GM12878 (cell line): ENCODE measurements around the gene ANKRD44. TPM values are rescaled to one million over a fixed set of nuclear protein-coding genes. Genes with fewer than 3 reads are reported as not detected.

Experiments used
- BMI1 ChIP-seq: fragments of 450-650 bp; IDR thresholded peaks from 2 replicates; pipeline ENCODE4 v1.6.1; 2016; ENCODE audit warnings: mild to moderate bottlenecking, moderate library complexity, borderline replicate concordance
- CEBPZ ChIP-seq: fragments of 150-350 bp; IDR thresholded peaks from 2 replicates; pipeline ENCODE4 v1.6.1; 2016; ENCODE audit warnings: low read depth, low read length
- CHD2 ChIP-seq: IDR thresholded peaks from 2 replicates; pipeline ENCODE4 v1.6.1; 2011; ENCODE audit warnings: low read depth, low read length, improper control_type of control experiment, borderline replicate concordance
- CUX1 ChIP-seq: IDR thresholded peaks from 2 replicates; pipeline ENCODE4 v1.6.1; 2012; ENCODE audit warnings: improper control_type of control experiment, low read depth, low read length; ENCODE audit not compliant: insufficient replicate concordance
- ESRRA ChIP-seq: IDR thresholded peaks from 2 replicates; pipeline ENCODE4 v1.6.1; 2012; ENCODE audit warnings: mild to moderate bottlenecking, low read length, improper control_type of control experiment
- FOXK2 ChIP-seq: fragments of 450-650 bp; IDR thresholded peaks from 2 replicates; pipeline ENCODE4 v1.6.1; 2017; ENCODE audit warnings: mild to moderate bottlenecking, moderate library complexity
- FOXM1 ChIP-seq: IDR thresholded peaks from 2 replicates; pipeline ENCODE4 v1.6.1; 2012; ENCODE audit warnings: low read depth, mild to moderate bottlenecking, inconsistent platforms, low read length, moderate library complexity
- GATAD2B ChIP-seq: fragments of 450-650 bp; conservative IDR thresholded peaks from 2 replicates; pipeline ENCODE4 v1.6.1; 2017; ENCODE audit warnings: low read depth, mild to moderate bottlenecking, moderate library complexity
- HCFC1 ChIP-seq: fragments of 150-350 bp; IDR thresholded peaks from 2 replicates; pipeline ENCODE4 v1.6.1; 2014; ENCODE audit warnings: low read length
- HDAC6 ChIP-seq: fragments of 200-600 bp; sonication (generic); IDR thresholded peaks from one replicate; pipeline ENCODE4 v1.8.0; 2017; ENCODE audit warnings: antibody characterized with exemption; ENCODE audit not compliant: unreplicated experiment
- IRF4 ChIP-seq: IDR thresholded peaks from 2 replicates; pipeline ENCODE4 v1.6.1; 2011; ENCODE audit warnings: low read depth, low read length
- LARP7 ChIP-seq: fragments of 450-650 bp; IDR thresholded peaks from 2 replicates; pipeline ENCODE4 v1.6.1; 2017; ENCODE audit warnings: mild to moderate bottlenecking
- POLR2AphosphoS5 ChIP-seq: IDR thresholded peaks from 2 replicates; pipeline ENCODE4 v1.6.1; 2011; ENCODE audit warnings: mild to moderate bottlenecking, low read length, inconsistent platforms
- RELA ChIP-seq: fragments of 450-650 bp; IDR thresholded peaks from 2 replicates; pipeline ENCODE4 v1.8.0; 2014; ENCODE audit warnings: borderline replicate concordance; ENCODE audit not compliant: partially characterized antibody
- SPI1 ChIP-seq: IDR thresholded peaks from 2 replicates; pipeline ENCODE4 v1.6.1; 2011; ENCODE audit warnings: low read depth, mild to moderate bottlenecking, low read length, moderate library complexity, borderline replicate concordance; ENCODE audit not compliant: insufficient read depth
- YBX1 ChIP-seq: fragments of 450-650 bp; IDR thresholded peaks from 2 replicates; pipeline ENCODE4 v1.6.1; 2016; ENCODE audit warnings: antibody characterized with exemption
- ZNF207 ChIP-seq: fragments of 450-650 bp; IDR thresholded peaks from 2 replicates; pipeline ENCODE4 v1.6.1; 2014; ENCODE audit warnings: antibody characterized with exemption, mild to moderate bottlenecking, borderline replicate concordance
- ZNF217 ChIP-seq: fragments of 450-650 bp; IDR thresholded peaks from 2 replicates; pipeline ENCODE4 v1.6.1; 2017; ENCODE audit warnings: antibody characterized with exemption, mild to moderate bottlenecking
- ZNF687 ChIP-seq: fragments of 450-650 bp; IDR thresholded peaks from 2 replicates; pipeline ENCODE4 v1.6.1; 2017; ENCODE audit warnings: mild to moderate bottlenecking, moderate library complexity
- ZSCAN29 ChIP-seq: fragments of 450-650 bp; IDR thresholded peaks from 2 replicates; pipeline ENCODE4 v1.6.1; 2017; ENCODE audit warnings: mild to moderate bottlenecking, moderate library complexity
- polyA plus RNA-seq, 11 experiments: library from polyadenylated mRNA; depleted of rRNA in 4 of 11; unstranded in 6 of 11; stranded (reverse) in 5 of 11; fragments of >200 nt; fragmentation: Nextera tagmentation in 4 of 11; fragmentation: Illumina TruSeq in 1 of 11; extraction: Ambion mirVana in 4 of 11; extraction: Trizol in 1 of 11; gene quantifications; 1 replicate in 1 of 11; 2 replicates in 10 of 11; pipeline versions ENCODE4 v1.2.1 to v1.2.3, GENCODE V29; 2011 to 2016; ENCODE audit warnings: inconsistent platforms in 2 of 11, missing spikeins in 2 of 11, low read depth in 1 of 11
- total RNA-seq, 4 experiments: library from RNA; depleted of rRNA in 3 of 4; stranded (reverse); fragments of >200 nt in 3 of 4; fragmentation: Illumina TruSeq in 1 of 4; extraction: Trizol in 1 of 4; gene quantifications; 2 replicates each; pipeline versions ENCODE4 v1.2.1 to v1.2.3, GENCODE V29; 2013 to 2021

Gene ANKRD44
- total and polyA plus RNA-seq, 10 of the 15 experiments (the other 5 are each of a cell fraction or from before 2014, with no cell fraction given): 19.1 to 99.1 (median 59.6) TPM

- TF ChIP-seq CEBPZ (no peak), FOXM1 (peak; percentile 81), POLR2AphosphoS5 (peak; percentile 90), ESRRA (peak; percentile 17; the same call in 1 of the 2 replicates), HCFC1 (no peak), BMI1 (no peak), ZSCAN29 (no peak), RELA (no peak), FOXK2 (no peak), CUX1 (peak; percentile 80), IRF4 (peak; percentile 60), ZNF217 (no peak), CHD2 (0 out of 2 replicates have a peak, but pooled peaks have one; percentile 68), YBX1 (no peak), GATAD2B (peak; percentile 54; the same call in 1 of the 2 replicates), ZNF687 (peak; percentile 93), LARP7 (no peak), ZNF207 (no peak), SPI1 (no peak; the same call in 1 of the 2 replicates), HDAC6 (no peak)
These were observed 111.7 kb downstream of the ANKRD44 start (continued) for GRCh38 chr2:197198890-197199289.
